ENCODE data around the gene TMEM52B.

Gene TMEM52B

DNA sequence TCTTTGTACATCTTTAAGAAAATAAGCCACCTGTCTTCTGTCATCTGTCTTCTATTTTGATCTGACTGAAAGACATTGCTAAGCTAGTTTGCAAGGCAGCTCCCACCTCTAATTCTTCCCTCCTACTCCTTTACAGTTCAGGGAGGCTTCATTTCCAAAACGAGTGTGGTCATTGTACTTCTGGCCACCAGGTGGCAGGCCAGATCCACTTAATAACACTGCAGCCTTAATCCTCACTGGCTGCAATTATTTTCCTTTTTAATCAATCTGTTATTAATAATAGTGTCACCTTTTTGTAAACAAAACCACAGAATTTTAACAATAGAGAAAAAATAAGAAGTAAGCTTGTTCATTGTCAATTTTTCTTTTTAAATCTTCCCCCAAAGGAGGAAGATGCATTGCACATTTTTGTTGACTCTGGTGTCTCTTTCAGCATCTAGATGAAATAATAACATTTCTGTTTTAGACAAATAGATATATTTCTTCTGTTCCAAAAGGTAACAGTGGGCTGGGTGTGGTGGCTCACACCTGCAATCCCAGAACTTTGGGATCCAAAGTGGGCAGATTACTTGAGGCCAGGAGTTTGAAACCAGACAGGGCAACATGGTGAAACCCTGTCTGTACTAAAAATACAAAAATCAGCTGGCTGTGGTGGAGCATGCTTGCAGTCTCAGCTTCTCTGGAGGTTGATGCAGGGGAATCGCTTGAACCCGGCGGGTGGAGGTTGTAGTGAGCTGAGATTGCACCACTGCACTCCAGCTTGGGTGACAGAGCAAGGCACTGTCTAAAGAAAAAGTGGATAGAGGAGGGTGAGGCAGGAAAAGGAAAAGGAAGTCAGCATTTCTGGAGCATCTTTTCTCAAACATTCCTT lies 57.2 kb downstream of the TMEM52B start:
- DNase-seq, result peak; percentile 41
- Mint-ChIP-seq H3K27me3 (ENCODE audit: low read depth, poor library complexity) (peaks cover 2% of the 10 kb centered on the region), H3K27ac (no peak overlapping the region), H3K4me3 (no peak overlapping the region), H3K4me1 (peaks cover 6% of the 10 kb centered on the region), H3K36me3 (ENCODE audit: low read depth) (peaks cover 17% of the 10 kb centered on the region), H3K9me3 (peaks cover 33% of the 10 kb centered on the region)
- TF ChIP-seq, protein P1, sequence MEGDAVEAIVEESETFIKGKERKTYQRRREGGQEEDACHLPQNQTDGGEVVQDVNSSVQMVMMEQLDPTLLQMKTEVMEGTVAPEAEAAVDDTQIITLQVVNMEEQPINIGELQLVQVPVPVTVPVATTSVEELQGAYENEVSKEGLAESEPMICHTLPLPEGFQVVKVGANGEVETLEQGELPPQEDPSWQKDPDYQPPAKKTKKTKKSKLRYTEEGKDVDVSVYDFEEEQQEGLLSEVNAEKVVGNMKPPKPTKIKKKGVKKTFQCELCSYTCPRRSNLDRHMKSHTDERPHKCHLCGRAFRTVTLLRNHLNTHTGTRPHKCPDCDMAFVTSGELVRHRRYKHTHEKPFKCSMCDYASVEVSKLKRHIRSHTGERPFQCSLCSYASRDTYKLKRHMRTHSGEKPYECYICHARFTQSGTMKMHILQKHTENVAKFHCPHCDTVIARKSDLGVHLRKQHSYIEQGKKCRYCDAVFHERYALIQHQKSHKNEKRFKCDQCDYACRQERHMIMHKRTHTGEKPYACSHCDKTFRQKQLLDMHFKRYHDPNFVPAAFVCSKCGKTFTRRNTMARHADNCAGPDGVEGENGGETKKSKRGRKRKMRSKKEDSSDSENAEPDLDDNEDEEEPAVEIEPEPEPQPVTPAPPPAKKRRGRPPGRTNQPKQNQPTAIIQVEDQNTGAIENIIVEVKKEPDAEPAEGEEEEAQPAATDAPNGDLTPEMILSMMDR (IDR thresholded peaks at IDR 0.05), result peak; percentile 79

DNA sequence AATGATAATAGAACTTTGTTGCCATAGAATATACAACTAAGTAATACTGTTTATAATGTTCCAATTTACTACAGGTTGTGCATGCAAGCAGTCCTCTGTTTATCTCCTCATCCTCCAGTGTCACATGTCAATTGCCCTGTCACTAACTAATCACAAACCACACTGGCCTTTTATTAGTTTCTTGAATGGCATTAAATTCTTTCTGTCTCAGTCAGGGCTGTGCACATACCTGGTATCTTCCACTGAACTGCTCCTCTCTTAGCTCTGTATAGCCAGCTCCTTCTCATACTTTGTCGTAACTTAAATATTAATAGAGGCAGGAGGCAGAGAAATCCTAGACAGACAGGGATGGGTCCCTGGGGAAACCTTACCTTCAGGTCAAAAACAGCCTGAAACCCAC lies 57.9 kb downstream of the TMEM52B start:
- DNase-seq, result no peak
- peaks cover 6% of the 10 kb centered on the region for H3K4me1 Mint-ChIP-seq
- H3K4me3 Mint-ChIP-seq, result no peak overlapping the region
- H3K36me3 Mint-ChIP-seq (ENCODE audit: low read depth), result peaks cover 17% of the 10 kb centered on the region
- H3K9me3 Mint-ChIP-seq, result peaks cover 33% of the 10 kb centered on the region
- H3K27ac Mint-ChIP-seq, result peak overlapping the region; percentile 56
- H3K27me3 Mint-ChIP-seq (ENCODE audit: low read depth, poor library complexity), result peaks cover 2% of the 10 kb centered on the region
- TF ChIP-seq, protein P1 (IDR thresholded peaks at IDR 0.05), result no peak

DNA sequence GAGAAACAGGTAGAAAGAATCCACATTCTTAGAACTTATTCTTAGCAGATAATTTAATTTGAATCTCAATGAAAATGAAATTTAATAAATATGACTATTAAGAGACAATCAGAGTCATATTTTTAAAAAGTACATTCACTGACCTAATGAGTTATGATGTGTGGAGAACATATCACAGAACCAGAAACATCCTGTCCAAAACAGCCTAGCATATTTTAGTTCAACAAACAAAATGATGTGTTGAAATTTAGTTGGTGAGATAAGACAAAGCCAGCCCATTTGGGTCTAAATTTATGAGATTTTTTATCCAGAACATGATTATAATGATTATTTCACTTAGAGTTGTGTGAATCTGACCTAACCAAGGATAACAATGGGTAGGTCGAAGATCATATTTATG lies 59.7 kb downstream of the TMEM52B start:
- H3K9me3 Mint-ChIP-seq, result peaks cover 24% of the 10 kb centered on the region

DNA sequence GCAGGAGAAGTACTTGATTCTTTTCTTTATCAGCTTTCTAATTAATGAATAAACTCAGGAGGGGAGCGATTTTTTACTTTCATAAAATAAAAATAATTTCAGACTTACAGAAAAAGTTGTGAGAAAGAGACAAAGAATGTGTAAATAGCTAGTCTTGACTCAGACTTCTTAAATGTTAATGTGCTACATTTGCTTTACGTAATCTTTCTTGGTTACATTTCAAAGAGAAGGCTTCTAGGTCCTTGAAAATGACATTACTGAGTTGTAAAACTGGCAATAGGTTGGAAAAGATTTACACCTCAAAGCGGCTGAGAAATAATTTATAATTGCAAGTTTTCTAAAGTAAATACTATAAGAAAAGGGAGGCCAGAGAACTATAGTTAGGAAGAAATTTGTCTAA lies 62.5 kb downstream of the TMEM52B start:
- no peak for DNase-seq
- H3K36me3 Mint-ChIP-seq (ENCODE audit: low read depth), result no peaks in the 10 kb centered on the region
- peaks cover 6% of the 10 kb centered on the region for H3K4me1 Mint-ChIP-seq
- TF ChIP-seq, protein P1 (IDR thresholded peaks at IDR 0.05), result no peak
- H3K4me3 Mint-ChIP-seq, result no peak overlapping the region
- H3K27me3 Mint-ChIP-seq (ENCODE audit: low read depth, poor library complexity), result no peaks in the 10 kb centered on the region
- H3K27ac Mint-ChIP-seq, result no peak overlapping the region
- H3K9me3 Mint-ChIP-seq, result no peaks in the 10 kb centered on the region

More for the DNA sequence above, 59.7 kb downstream of the TMEM52B start:
- H3K36me3 Mint-ChIP-seq (ENCODE audit: low read depth), result peaks cover 16% of the 10 kb centered on the region
- TF ChIP-seq, protein P1 (IDR thresholded peaks at IDR 0.05), result no peak
- H3K27ac Mint-ChIP-seq, result no peak overlapping the region
- DNase-seq, result no peak
- H3K4me1 Mint-ChIP-seq, result peaks cover 6% of the 10 kb centered on the region
- peaks cover 2% of the 10 kb centered on the region for H3K27me3 Mint-ChIP-seq (ENCODE audit: low read depth, poor library complexity)
- no peak overlapping the region for H3K4me3 Mint-ChIP-seq
